Stimulated activated CD4-positive, alpha-beta T cell treated with anti-CD3 and anti-CD28 coated beads, Interleukin-1b, Interleukin-23, amount 100 ng/mL, for 4 hours (primary cell): ENCODE measurements around the gene MLC1.

Experiments used
- DNase-seq, 2 donors: peaks; one replicate each; pipeline ENCODE4 v3.0.0-alpha.2; 2020; ENCODE audit warnings: low read depth in 2 of 2

MLC1 gene

GRCh38 chr22:50035976-50036724 lies 49.1 kb downstream of the MLC1 start:
- DNase-seq = no peak

- DNase-seq = no peak
Observed at GRCh38 chr22:50035131-50035881, 49.9 kb downstream of the MLC1 start.

GRCh38 chr22:50034126-50035081 lies 50.8 kb downstream of the MLC1 start:
- no peak for DNase-seq

- no peak for DNase-seq
Observed at GRCh38 chr22:50032941-50033601, 52.2 kb downstream of the MLC1 start.

- DNase-seq = no peak
Observed at GRCh38 chr22:50032109-50032871, 52.9 kb downstream of the MLC1 start.

- DNase-seq = no peak
Observed at GRCh38 chr22:50031189-50032091, 53.8 kb downstream of the MLC1 start.

- DNase-seq = peak; percentile 82
Observed at GRCh38 chr22:50030297-50031188, 54.7 kb downstream of the MLC1 start.

- DNase-seq = peak in 1 of 2 donors; percentile 55
Observed at GRCh38 chr22:50027639-50028537, 57.3 kb downstream of the MLC1 start.

- DNase-seq = no peak
Observed at GRCh38 chr22:50025993-50026392, 59.2 kb downstream of the MLC1 start.

GRCh38 chr22:50022171-50022819 lies 62.9 kb downstream of the MLC1 start:
- no peak for DNase-seq

GRCh38 chr22:50020606-50021005 lies 64.6 kb downstream of the MLC1 start:
- DNase-seq = no peak

- no peak for DNase-seq
Observed at GRCh38 chr22:50019316-50019715, 65.9 kb downstream of the MLC1 start.

- no peak for DNase-seq
Observed at GRCh38 chr22:50018608-50019285, 66.5 kb downstream of the MLC1 start.

- no peak for DNase-seq
Observed at GRCh38 chr22:50017701-50018224, 67.5 kb downstream of the MLC1 start.

- DNase-seq = peak; percentile 69 to 70
Observed at GRCh38 chr22:50016988-50017700, 68.1 kb downstream of the MLC1 start.
